Neuronal stem cell (in vitro differentiated cells): Measurements from ENCODE around the gene GCNT2.

ENCODE experiments used
- DNase-seq: peaks from one replicate; pipeline ENCODE4 v3.0.0-alpha.2; 2013; ENCODE audit warnings: low spot score
- H2AFZ ChIP-seq: one replicate; pipeline ENCODE4 v1.6.1; 2013; ENCODE audit warnings: mild to moderate bottlenecking, low read length, inconsistent platforms
- H2AK5ac ChIP-seq: 2 replicates; pipeline ENCODE4 v1.6.1; 2013; ENCODE audit warnings: low read depth, mild to moderate bottlenecking, inconsistent platforms, low read length, moderate library complexity, mixed read lengths
- H2BK120ac ChIP-seq: 2 replicates; pipeline ENCODE4 v1.6.1; 2013; ENCODE audit warnings: low read depth, mild to moderate bottlenecking, inconsistent platforms, low read length, moderate library complexity, mixed read lengths
- H2BK12ac ChIP-seq: one replicate; pipeline ENCODE4 v1.6.1; 2013; ENCODE audit warnings: low read length, inconsistent platforms
- H2BK15ac ChIP-seq: 2 replicates; pipeline ENCODE4 v1.6.1; 2013; ENCODE audit warnings: mild to moderate bottlenecking, low read length, inconsistent platforms, mixed read lengths
- H2BK5ac ChIP-seq: one replicate; pipeline ENCODE4 v1.6.1; 2013; ENCODE audit warnings: inconsistent platforms, mild to moderate bottlenecking, low read length, moderate library complexity
- H3K14ac ChIP-seq: one replicate; pipeline ENCODE4 v1.6.1; 2013; ENCODE audit warnings: low read length, inconsistent platforms
- H3K18ac ChIP-seq: 2 replicates; pipeline ENCODE4 v1.6.1; 2013; ENCODE audit warnings: low read length, inconsistent platforms
- H3K23ac ChIP-seq: 2 replicates; pipeline ENCODE4 v1.6.1; 2013; ENCODE audit warnings: low read depth, mild to moderate bottlenecking, mixed read lengths, low read length, inconsistent platforms; ENCODE audit not compliant: poor library complexity
- H3K27ac ChIP-seq: replicated peaks from 3 replicates; pipeline ENCODE4 v1.5.1; 2013; ENCODE audit warnings: low read length, inconsistent platforms
- H3K27me3 ChIP-seq, 3 experiments: 2 replicates each; pipeline ENCODE4 v1.6.1; 2013; ENCODE audit warnings: low read length in 3 of 3, mild to moderate bottlenecking in 2 of 3, inconsistent platforms in 1 of 3, low read depth in 1 of 3, mixed read lengths in 1 of 3, moderate library complexity in 1 of 3; ENCODE audit not compliant: control insufficient read depth in 3 of 3, insufficient read depth in 3 of 3
- H3K36me3 ChIP-seq, 2 donors: replicated peaks in 1 of 2; 2 replicates each; pipeline ENCODE4 v1.6.1; 2013; ENCODE audit warnings: low read length in 2 of 2; ENCODE audit not compliant: control insufficient read depth in 2 of 2, insufficient read depth in 2 of 2
- H3K4ac ChIP-seq: 2 replicates; pipeline ENCODE4 v1.6.1; 2013; ENCODE audit warnings: inconsistent platforms, mild to moderate bottlenecking, low read length, moderate library complexity
- H3K4me1 ChIP-seq, 2 donors: 1 replicate in 1 of 2; 2 replicates in 1 of 2; pipeline ENCODE4 v1.6.1; 2013; ENCODE audit warnings: low read length in 2 of 2, low read depth in 1 of 2; ENCODE audit not compliant: control insufficient read depth in 2 of 2, insufficient read depth in 1 of 2
- H3K4me2 ChIP-seq: one replicate; pipeline ENCODE4 v1.6.1; 2013; ENCODE audit warnings: mild to moderate bottlenecking, low read length, inconsistent platforms; ENCODE audit not compliant: insufficient read depth, poor library complexity, severe bottlenecking
- H3K4me3 ChIP-seq, 2 donors: 2 replicates each; pipeline ENCODE4 v1.5.1; 2013; ENCODE audit warnings: low read length in 2 of 2, mild to moderate bottlenecking in 2 of 2, inconsistent platforms in 1 of 2, moderate library complexity in 1 of 2
- H3K79me1 ChIP-seq: one replicate; pipeline ENCODE4 v1.6.1; 2013; ENCODE audit warnings: low read depth, mild to moderate bottlenecking, inconsistent platforms, low read length, moderate library complexity
- H3K9ac ChIP-seq: one replicate; pipeline ENCODE4 v1.6.1; 2013; ENCODE audit warnings: mild to moderate bottlenecking, low read depth, low read length, inconsistent platforms; ENCODE audit not compliant: poor library complexity
- H3K9me3 ChIP-seq, 2 donors: replicated peaks in 1 of 2; 2 replicates each; pipeline versions ENCODE3 to v1.6.1; 2013; ENCODE audit warnings: low read length in 2 of 2, mild to moderate bottlenecking in 2 of 2, inconsistent platforms in 1 of 2, low read depth in 1 of 2, mixed read lengths in 1 of 2, moderate library complexity in 1 of 2; ENCODE audit not compliant: control insufficient read depth in 2 of 2, insufficient read depth in 1 of 2
- H4K8ac ChIP-seq: one replicate; pipeline ENCODE4 v1.6.1; 2013; ENCODE audit warnings: low read depth, mild to moderate bottlenecking, inconsistent platforms, low read length, moderate library complexity
- H4K91ac ChIP-seq: one replicate; pipeline ENCODE4 v1.6.1; 2013; ENCODE audit warnings: low read length, low read depth, mild to moderate bottlenecking, inconsistent platforms; ENCODE audit not compliant: poor library complexity
- WGBS, 2 donors: extraction: QIAGEN DNeasy Blood & Tissue Kit; methylation state at CpG; one replicate each; pipeline ENCODE4 v1.1.7; 2013; ENCODE audit warnings: missing lambda C conversion rate in 2 of 2, mixed read lengths in 1 of 2; ENCODE audit not compliant: insufficient read length in 2 of 2, insufficient replicate concordance in 1 of 2; ENCODE audit errors: extremely low coverage in 2 of 2; 5-methylcytosine and 5-hydroxymethylcytosine counted together

The GCNT2 gene

GRCh38 chr6:10630178-10630577 lies 109.0 kb downstream of the GCNT2 start:
- Histone ChIP-seq H3K9me3 (no peaks in the 10 kb centered on the region), H3K18ac (no peak overlapping the region), H3K14ac (no peak overlapping the region), H3K79me1 (no peaks in the 10 kb centered on the region), H3K27me3 (no peaks in the 10 kb centered on the region), H2AK5ac (no peak overlapping the region), H3K9ac (no peak overlapping the region), H2BK15ac (no peak overlapping the region), H2BK120ac (no peak overlapping the region), H3K36me3 (peaks cover 0 to 4% of the 10 kb centered on the region in 2 donors), H2BK12ac (no peak overlapping the region), H3K4ac (no peak overlapping the region), H4K8ac (no peak overlapping the region), H3K4me3 (no peak overlapping the region), H3K23ac (no peak overlapping the region), H2BK5ac (no peak overlapping the region), H4K91ac (no peak overlapping the region), H3K27ac (no peak overlapping the region), H3K4me2 (no peak overlapping the region), H2AFZ (no peak overlapping the region), H3K4me1 (peaks cover 3 to 4% of the 10 kb centered on the region in 2 donors)
- DNase-seq, result no peak
- no CpG with 5 or more reads among the region's 1 CpG for WGBS, 2 donors

GRCh38 chr6:10633216-10633615 lies 112.1 kb downstream of the GCNT2 start:
- Histone ChIP-seq H4K91ac (no peak overlapping the region), H2AFZ (no peak overlapping the region), H3K36me3 (no peaks in the 10 kb centered on the region), H2AK5ac (no peak overlapping the region), H4K8ac (no peak overlapping the region), H2BK120ac (no peak overlapping the region), H3K14ac (no peak overlapping the region), H3K23ac (no peak overlapping the region), H2BK15ac (no peak overlapping the region), H3K79me1 (no peaks in the 10 kb centered on the region), H3K4me3 (no peak overlapping the region), H3K18ac (no peak overlapping the region), H3K4me2 (no peak overlapping the region), H3K4me1 (no peaks in the 10 kb centered on the region), H2BK12ac (no peak overlapping the region), H3K4ac (no peak overlapping the region), H3K27ac (no peak overlapping the region), H3K9me3 (no peaks in the 10 kb centered on the region), H3K9ac (no peak overlapping the region), H2BK5ac (no peak overlapping the region), H3K27me3 (no peaks in the 10 kb centered on the region)
- WGBS, 2 donors, result no CpG with 5 or more reads among the region's 1 CpG
- no peak for DNase-seq

GRCh38 chr6:10640412-10640811 lies 119.3 kb downstream of the GCNT2 start:
- H2BK120ac ChIP-seq, result no peak overlapping the region
- H3K4ac ChIP-seq, result no peak overlapping the region
- peaks cover 0 to 6% of the 10 kb centered on the region in 2 donors for H3K4me1 ChIP-seq
- H4K91ac ChIP-seq, result no peak overlapping the region
- H3K9me3 ChIP-seq, result peaks cover 0 to 3% of the 10 kb centered on the region in 2 donors
- H2AFZ ChIP-seq, result no peak overlapping the region
- no peaks in the 10 kb centered on the region for H3K27me3 ChIP-seq
- H2AK5ac ChIP-seq, result no peak overlapping the region
- no CpG with 5 or more reads among the region's 8 CpGs for WGBS, 2 donors
- no peak overlapping the region for H3K18ac ChIP-seq
- DNase-seq, result no peak
- H3K14ac ChIP-seq, result no peak overlapping the region
- no peak overlapping the region for H3K27ac ChIP-seq
- no peak overlapping the region for H3K4me2 ChIP-seq
- no peak overlapping the region for H3K4me3 ChIP-seq
- H2BK12ac ChIP-seq, result no peak overlapping the region
- H3K23ac ChIP-seq, result no peak overlapping the region
- H3K36me3 ChIP-seq, result no peaks in the 10 kb centered on the region
- H3K79me1 ChIP-seq, result no peaks in the 10 kb centered on the region
- no peak overlapping the region for H2BK15ac ChIP-seq
- no peak overlapping the region for H4K8ac ChIP-seq
- H2BK5ac ChIP-seq, result no peak overlapping the region
- no peak overlapping the region for H3K9ac ChIP-seq

GRCh38 chr6:10641528-10641927 lies 120.4 kb downstream of the GCNT2 start:
- H2BK15ac ChIP-seq, result no peak overlapping the region
- no peak overlapping the region for H2AFZ ChIP-seq
- H3K79me1 ChIP-seq, result no peaks in the 10 kb centered on the region
- H2BK5ac ChIP-seq, result no peak overlapping the region
- H3K9ac ChIP-seq, result no peak overlapping the region
- no peak overlapping the region for H2BK120ac ChIP-seq
- H3K4me2 ChIP-seq, result no peak overlapping the region
- no peaks in the 10 kb centered on the region for H3K27me3 ChIP-seq
- H2BK12ac ChIP-seq, result no peak overlapping the region
- WGBS, 2 donors, result no CpG with 5 or more reads among the region's 3 CpGs
- no peak overlapping the region for H4K8ac ChIP-seq
- H3K4ac ChIP-seq, result no peak overlapping the region
- H3K4me3 ChIP-seq, result no peak overlapping the region
- H3K27ac ChIP-seq, result peak overlapping the region; percentile 84
- H2AK5ac ChIP-seq, result no peak overlapping the region
- no peak overlapping the region for H3K18ac ChIP-seq
- peak; percentile 50 for DNase-seq
- H3K36me3 ChIP-seq, result no peaks in the 10 kb centered on the region
- H3K23ac ChIP-seq, result no peak overlapping the region
- H3K4me1 ChIP-seq, result peaks cover 0 to 6% of the 10 kb centered on the region in 2 donors
- H4K91ac ChIP-seq, result no peak overlapping the region
- peaks cover 0 to 3% of the 10 kb centered on the region in 2 donors for H3K9me3 ChIP-seq
- H3K14ac ChIP-seq, result no peak overlapping the region
